GM10248 (cell line): ENCODE measurements around the gene TOR4A.

Source experiments
- CTCF ChIA-PET: fragments of 300-600 bp; sonication (Branson Sonifier 250); formaldehyde crosslinking; extraction: SDS; loops from one replicate; lab custom pipeline; 2021; ENCODE audit warnings: antibody characterized with exemption; lab: Yijun Ruan, JAX
- POLR2A ChIA-PET: fragments of 350-650 bp; sonication (Branson Sonifier 250); formaldehyde crosslinking; extraction: SDS; loops from one replicate; lab custom pipeline; 2020; ENCODE audit warnings: antibody characterized with exemption; lab: Yijun Ruan, JAX
- DNase-seq: peaks from one replicate; pipeline ENCODE4 v3.0.0; 2012; ENCODE audit errors: extremely low spot score
- CTCF ChIP-seq: IDR thresholded peaks from 2 replicates; pipeline ENCODE4 v1.5.1; 2012; ENCODE audit warnings: mild to moderate bottlenecking, low read depth; ENCODE audit errors: extremely low read depth, missing control alignments, control extremely low read depth

TOR4A gene

GRCh38 chr9:137234055-137234697, 43.4 kb upstream of the TOR4A start:
- POLR2A ChIA-PET = no interaction called here
- no peak for DNase-seq

GRCh38 chr9:137234758-137235423, 42.6 kb upstream of the TOR4A start:
- ChIA-PET POLR2A (no interaction called here), CTCF (interaction anchor here (0.7 to 8.0 kb wide), 12 partner anchors 10 to 188 kb away, joined by 3 to 92 read pairs (median 3); partner anchors contain the start of genes ANAPC2, CYSRT1, NPDC1 and NRARP)

More at GRCh38 chr9:137234055-137234697, 43.4 kb upstream of the TOR4A start:
- CTCF ChIA-PET = interaction anchor here (0.8 to 8.0 kb wide), 6 partner anchors 9 to 115 kb away, joined by 3 to 92 read pairs (median 4); partner anchors contain the start of genes CYSRT1, RNF208 and RNF224
- no peak for TF ChIP-seq CTCF

GRCh38 chr9:137235424-137236237, 41.9 kb upstream of the TOR4A start:
- ChIA-PET POLR2A (interaction anchor here (0.6 to 1.0 kb wide), 5 partner anchors 10 to 344 kb away, joined by 4 to 6 read pairs (median 4); no protein-coding TSS in a partner anchor), CTCF (interaction anchor here (0.7 to 8.0 kb wide), 41 partner anchors 10 to 288 kb away, joined by 3 to 92 read pairs (median 6); partner anchors contain the start of genes ANAPC2, CYSRT1, NPDC1 and NRARP)
- no peak for TF ChIP-seq CTCF
- no peak for DNase-seq

More at GRCh38 chr9:137234758-137235423, 42.6 kb upstream of the TOR4A start:
- TF ChIP-seq CTCF = no peak
- DNase-seq = no peak

- POLR2A ChIA-PET = interaction anchor here (0.6 to 1.4 kb wide), 7 partner anchors 10 to 343 kb away, joined by 3 to 6 read pairs (median 4); partner anchors contain the start of gene TPRN
- peak; percentile 95 for DNase-seq
- TF ChIP-seq CTCF = peak; percentile 99
- CTCF ChIA-PET = interaction anchor here (0.6 to 8.0 kb wide), 70 partner anchors 9 to 495 kb away, joined by 3 to 92 read pairs (median 6); partner anchors contain the start of genes ANAPC2, CYSRT1, DPP7 and LRRC26
These were observed 41.1 kb upstream of the TOR4A start for GRCh38 chr9:137236238-137236935.

- no peak for DNase-seq
- no peak for TF ChIP-seq CTCF
- POLR2A ChIA-PET = interaction anchor here (0.9 to 1.4 kb wide), 4 partner anchors 9 to 36 kb away, joined by 3 to 6 read pairs (median 4); partner anchors contain the start of gene TPRN
- CTCF ChIA-PET = interaction anchor here (0.6 to 8.0 kb wide), 69 partner anchors 8 to 495 kb away, joined by 3 to 92 read pairs (median 6); partner anchors contain the start of genes ANAPC2, CYSRT1, DPP7 and LRRC26
These were observed 40.5 kb upstream of the TOR4A start for GRCh38 chr9:137236936-137237421.
